Heart right ventricle (tissue), 16 donors: ENCODE results near the gene FZR1. TPM values are rescaled to one million over a fixed set of nuclear protein-coding genes. Genes with fewer than 3 reads are reported as not detected.
A peak's percentile ranks its signal among the peaks of the same experiment; 100 is the strongest.

Source experiments
- ATAC-seq, 8 donors: fragments of 200-7000 bp; cut with Tn5 transposase; one replicate each; pipeline ENCODE4 v1.9.1; 2020; ENCODE audit warnings: mild to moderate bottlenecking in 8 of 8, moderate library complexity in 8 of 8, moderate number of reproducible peaks in 1 of 8
- DNase-seq, 2 donors: peaks; one replicate each; pipeline ENCODE4 v3.0.0-alpha.2; 2020
- H3K27ac ChIP-seq, 10 donors: fragments of 200-600 bp; sonication (generic) in 2 of 10; one replicate each; pipeline versions ENCODE4 v1.5.0 to v1.8.0; 2020 to 2022; ENCODE audit warnings: mild to moderate bottlenecking in 3 of 10
- H3K27me3 ChIP-seq, 7 donors: fragments of 200-600 bp; one replicate each; pipeline ENCODE4 v1.8.0; 2021 to 2022; ENCODE audit warnings: mild to moderate bottlenecking in 2 of 7
- H3K36me3 ChIP-seq, 9 donors: fragments of 200-600 bp; sonication (generic) in 1 of 9; one replicate each; pipeline versions ENCODE4 v1.5.0 to v1.8.0; 2020 to 2022; ENCODE audit warnings: mild to moderate bottlenecking in 2 of 9
- H3K4me1 ChIP-seq, 9 donors: fragments of 200-600 bp; sonication (generic) in 1 of 9; one replicate each; pipeline versions ENCODE4 v1.5.0 to v1.8.0; 2020 to 2022; ENCODE audit warnings: mild to moderate bottlenecking in 4 of 9
- H3K4me3 ChIP-seq, 10 donors: fragments of 200-600 bp; sonication (generic) in 2 of 10; one replicate each; pipeline versions ENCODE4 v1.5.0 to v1.8.0; 2020 to 2022; ENCODE audit warnings: mild to moderate bottlenecking in 7 of 10, moderate library complexity in 2 of 10
- H3K9me3 ChIP-seq, 11 donors: fragments of 200-600 bp in 10 of 11; sonication (generic) in 2 of 11; one replicate each; pipeline versions ENCODE4 v1.5.0 to v1.8.0; 2013 to 2022; ENCODE audit warnings: mild to moderate bottlenecking in 2 of 11, control low read depth in 1 of 11, moderate library complexity in 1 of 11
- CTCF ChIP-seq, 9 donors: fragments of 200-600 bp; sonication (generic) in 2 of 9; IDR thresholded peaks; one replicate each; pipeline versions ENCODE4 v1.5.0 to v1.8.0; 2021 to 2022; ENCODE audit warnings: antibody characterized with exemption in 9 of 9, mild to moderate bottlenecking in 5 of 9, moderate library complexity in 1 of 9
- WGBS, 2 donors: extraction: QIAGEN DNeasy Blood & Tissue Kit; methylation state at CpG; one replicate each; pipeline ENCODE4 v1.1.7; 2013; ENCODE audit warnings: inconsistent platforms in 1 of 2; 5-methylcytosine and 5-hydroxymethylcytosine counted together
- intact Hi-C, 10 donors: fragments of 100-400 bp; cut with DNase I; formaldehyde crosslinking; loops; one replicate each; pipeline versions ENCODE4 v1.11.1 to v1.14.2; 2022
- polyA plus RNA-seq, 2 donors: library from polyadenylated mRNA; stranded (reverse); fragments of 200-250 nt; gene quantifications; one replicate each; pipeline ENCODE4 v1.2.3, GENCODE V29; 2013
- total RNA-seq, 10 donors: library from RNA; stranded (reverse); fragmentation: NEBNext Ultra II Directional in 3 of 10; extraction: Animal tissue kit (Norgen Biotek cat#: 25700) in 3 of 10; gene quantifications; one replicate each; pipeline versions ENCODE4 v1.2.1 to v1.2.4, GENCODE V29; 2021 to 2023
- donor health status: Arrhythmogenic right ventricular cardiomyopathy.
- donor health status: ischemic (EF 13 %, LVEDD 7.1; RV severe dilation, severe dysfunction).
- donor health status: healthy with polysubstance abuse.
- donor health status: DM: no; HTN: yes; CAD: no.
- donor health status: DM: no; HTN: no; CAD: no.
- donor health status: ischemic (EF 25% LVEDD 6.9; RV normal size, moderate dysfunction).
- donor health status: ischemic (EF 25% LVEDD 5.7; RV mildly dilated, moderate dysfunction).
- donor health status: healthy.
- donor health status: DM: yes; HTN: yes; CAD: no.
- donor health status: Ischemic cardiomyopathy.
- donor health status: ischemic (EF 35%, LVEDD 5.7; RV mildly dilated, moderate dysfunction).
- donor health status: nonischemic (EF 11% LVEDD 7.7; RV severe dilation, severe dysfunction).
- donor health status: DM: yes; HTN: yes; CAD: no.
- donor health status: PGD.
- donor health status: ischemic (EF 29% LVEDD 5.4; RV normal size, mild dysfunction).
- donor health status: nonischemic (EF 23%, LVEDD 6.1; RV moderate dilation, normal function).

Gene FZR1
- total and polyA plus RNA-seq, 12 donors = 13.5 to 30.8 (median 24.7) TPM

GRCh38 chr19:3537101-3537437, 31.0 kb downstream of the FZR1 start:
- Histone ChIP-seq H3K36me3 (peaks cover 0 to 66% (median 34%) of the 10 kb centered on the region in 9 donors), H3K4me1 (peaks cover 0 to 13% (median 0%) of the 10 kb centered on the region in 9 donors), H3K9me3 (peaks cover 0 to 4% (median 0%) of the 10 kb centered on the region in 11 donors), H3K4me3 (no peak overlapping the region), H3K27ac (peak overlapping the region in 5 of 10 donors; percentile 9 to 30 (median 21)), H3K27me3 (no peaks in the 10 kb centered on the region)
- ATAC-seq = peak in 6 of 8 donors; percentile 1 to 9 (median 4)
- no peak for DNase-seq
- WGBS, 2 donors = 70 to 74% methylated on average over 13 of the region's 13 CpGs
- intact Hi-C loops = no loop called here
- no peak for TF ChIP-seq CTCF (IDR thresholded peaks at IDR 0.05)

GRCh38 chr19:3537438-3538240, 31.5 kb downstream of the FZR1 start:
- WGBS, 2 donors = 90 to 91% methylated on average over 22 of the region's 22 CpGs
- peak overlapping the region in 3 of 10 donors; percentile 9 to 30 (median 21) for H3K27ac ChIP-seq
- peak in 3 of 8 donors; percentile 4 to 19 (median 9) for ATAC-seq
- H3K4me3 ChIP-seq = no peak overlapping the region
- TF ChIP-seq CTCF (IDR thresholded peaks at IDR 0.05) = no peak
- no peaks in the 10 kb centered on the region for H3K27me3 ChIP-seq
- DNase-seq = no peak
- peaks cover 0 to 4% (median 0%) of the 10 kb centered on the region in 11 donors for H3K9me3 ChIP-seq
- intact Hi-C loops = no loop called here
- peaks cover 0 to 66% (median 30%) of the 10 kb centered on the region in 9 donors for H3K36me3 ChIP-seq
- peaks cover 0 to 13% (median 0%) of the 10 kb centered on the region in 9 donors for H3K4me1 ChIP-seq

- H3K9me3 ChIP-seq = peaks cover 0 to 4% (median 0%) of the 10 kb centered on the region in 11 donors
- DNase-seq (no peak), ATAC-seq (peak in 1 of 8 donors; percentile 1)
- H3K4me1 ChIP-seq = peaks cover 0 to 17% (median 0%) of the 10 kb centered on the region in 9 donors
- 86% methylated on average over 25 of the region's 25 CpGs for WGBS, 2 donors
- TF ChIP-seq CTCF (IDR thresholded peaks at IDR 0.05) = no peak
- no peak overlapping the region for H3K4me3 ChIP-seq
- H3K36me3 ChIP-seq = peaks cover 0 to 60% (median 24%) of the 10 kb centered on the region in 9 donors
- H3K27me3 ChIP-seq = no peaks in the 10 kb centered on the region
- no peak overlapping the region for H3K27ac ChIP-seq
- intact Hi-C loops = no loop called here
These were observed 32.3 kb downstream of the FZR1 start for GRCh38 chr19:3538258-3538929.

GRCh38 chr19:3538965-3539755, 33.0 kb downstream of the FZR1 start, which contains the start of gene TEKTIP1:
Gene TEKTIP1, plus strand, starts transcription at chr19:3539174. Its CDS starts 4 bp downstream, at chr19:3539178.
- H3K4me1 ChIP-seq = peaks cover 0 to 22% (median 0%) of the 10 kb centered on the region in 9 donors
- H3K27ac ChIP-seq = no peak within 1 kb of the TSS
- peaks cover 0 to 60% (median 17%) of the 10 kb centered on the region in 9 donors for H3K36me3 ChIP-seq
- peaks cover 0 to 4% (median 0%) of the 10 kb centered on the region in 11 donors for H3K9me3 ChIP-seq
- H3K27me3 ChIP-seq = no peaks in the 10 kb centered on the region
- no peak for TF ChIP-seq CTCF (IDR thresholded peaks at IDR 0.05)
- intact Hi-C loops = no loop called here
- DNase-seq (no peak), ATAC-seq (no peak)
- H3K4me3 ChIP-seq = no peak within 1 kb of the TSS
- WGBS, 2 donors = 63 to 65% methylated on average over 27 to 28 of the region's 28 CpGs
